AG09319 (cell line): ENCODE results near the gene PHF21B.

Experiments used
- DNase-seq: peaks from one replicate; pipeline ENCODE4 v3.0.0-alpha.2; 2010; ENCODE audit warnings: low read depth; ENCODE audit errors: extremely low read depth
- CTCF ChIP-seq: IDR thresholded peaks from 2 replicates; pipeline ENCODE4 v1.5.1; 2011; ENCODE audit warnings: low read depth, mild to moderate bottlenecking, inconsistent platforms, low read length, moderate library complexity

Gene PHF21B

GRCh38 chr22:44891791-44892190 lies 118.0 kb downstream of the PHF21B start:
- no peak for DNase-seq
- TF ChIP-seq CTCF: no peak

GRCh38 chr22:44891293-44891747 lies 118.5 kb downstream of the PHF21B start:
- DNase-seq: no peak
- TF ChIP-seq CTCF: no peak

GRCh38 chr22:44890416-44891292 lies 119.2 kb downstream of the PHF21B start:
- TF ChIP-seq CTCF: no peak
- no peak for DNase-seq

DNA sequence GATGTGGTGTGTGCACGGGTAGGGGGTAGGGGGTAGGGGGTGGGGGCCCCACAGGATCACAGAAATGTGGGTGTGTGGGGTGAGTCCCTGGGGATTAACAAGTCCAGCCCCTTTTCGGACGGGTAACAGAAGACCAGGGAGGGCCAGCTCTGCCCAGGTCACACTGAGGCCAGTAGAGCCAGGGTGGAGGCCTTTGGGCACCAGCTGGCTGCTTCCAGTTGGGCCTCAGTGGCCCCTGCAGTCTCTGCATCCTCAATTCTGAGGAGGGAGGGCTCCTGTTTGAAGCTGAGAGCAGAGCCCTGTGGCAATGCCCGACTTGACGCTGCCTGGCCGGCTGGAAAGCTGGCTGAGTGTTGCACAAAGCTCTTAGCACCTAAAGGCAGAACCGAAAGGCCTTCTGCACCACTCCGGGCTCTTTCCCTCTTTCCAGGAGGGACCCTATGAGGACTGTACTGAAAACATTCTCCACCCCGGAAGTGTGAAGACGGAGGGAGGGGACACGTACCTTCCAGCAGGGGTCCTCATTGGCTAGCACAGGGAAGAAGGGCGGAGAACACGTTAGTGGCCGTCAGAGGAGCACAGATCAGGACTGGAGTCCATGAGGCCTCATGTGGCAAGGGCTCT lies 120.4 kb downstream of the PHF21B start:
- peak; percentile 1; the same call in 1 of the 2 replicates for TF ChIP-seq CTCF
- no peak for DNase-seq

DNA sequence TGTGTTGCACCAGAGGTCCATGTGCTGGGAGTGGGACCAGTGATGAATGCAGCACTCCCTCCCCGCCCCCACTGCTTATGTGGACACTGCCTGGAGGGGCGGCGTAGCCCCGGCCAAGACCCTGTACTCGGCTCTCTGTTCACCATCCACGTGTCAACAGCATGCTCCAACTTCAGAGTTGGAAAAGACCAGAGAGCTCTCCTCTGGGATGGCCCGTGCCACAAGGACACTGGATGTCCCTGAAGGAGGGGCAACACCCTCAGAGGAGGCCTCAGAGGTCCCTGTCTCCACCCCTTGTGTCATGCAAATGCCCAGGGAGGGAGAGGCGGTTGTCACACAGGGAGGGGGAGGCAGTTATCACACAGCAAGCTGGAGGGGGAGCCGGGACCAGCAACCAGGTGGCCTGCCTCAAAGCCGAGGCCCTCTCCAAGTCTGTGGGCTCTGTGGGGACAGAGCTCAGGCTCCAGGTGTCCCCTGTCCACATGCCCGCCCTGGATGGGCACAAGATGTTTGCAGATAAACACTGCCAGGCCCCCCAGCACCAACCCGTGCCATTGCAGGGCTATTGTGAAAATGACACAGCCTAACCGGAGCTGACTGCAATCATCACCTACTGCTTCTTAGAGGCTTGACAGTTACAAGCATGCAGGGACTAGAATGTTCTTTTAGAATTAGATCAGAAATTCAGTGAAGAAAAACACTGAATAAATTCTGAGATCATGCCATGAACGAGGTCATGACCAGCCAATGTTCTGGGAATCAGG lies 121.1 kb downstream of the PHF21B start:
- TF ChIP-seq CTCF: no peak

GRCh38 chr22:44887941-44888366 lies 121.9 kb downstream of the PHF21B start:
- TF ChIP-seq CTCF: no peak
- DNase-seq: no peak

More for the DNA sequence above, 121.1 kb downstream of the PHF21B start:
- DNase-seq: no peak
